Non-pigmented ciliary epithelial cell (primary cell): ENCODE measurements around the gene CDH4.

Source experiments
- DNase-seq: peaks from one replicate; pipeline ENCODE4 v3.0.0-alpha.2; 2010; ENCODE audit warnings: low read depth

The CDH4 gene

DNA sequence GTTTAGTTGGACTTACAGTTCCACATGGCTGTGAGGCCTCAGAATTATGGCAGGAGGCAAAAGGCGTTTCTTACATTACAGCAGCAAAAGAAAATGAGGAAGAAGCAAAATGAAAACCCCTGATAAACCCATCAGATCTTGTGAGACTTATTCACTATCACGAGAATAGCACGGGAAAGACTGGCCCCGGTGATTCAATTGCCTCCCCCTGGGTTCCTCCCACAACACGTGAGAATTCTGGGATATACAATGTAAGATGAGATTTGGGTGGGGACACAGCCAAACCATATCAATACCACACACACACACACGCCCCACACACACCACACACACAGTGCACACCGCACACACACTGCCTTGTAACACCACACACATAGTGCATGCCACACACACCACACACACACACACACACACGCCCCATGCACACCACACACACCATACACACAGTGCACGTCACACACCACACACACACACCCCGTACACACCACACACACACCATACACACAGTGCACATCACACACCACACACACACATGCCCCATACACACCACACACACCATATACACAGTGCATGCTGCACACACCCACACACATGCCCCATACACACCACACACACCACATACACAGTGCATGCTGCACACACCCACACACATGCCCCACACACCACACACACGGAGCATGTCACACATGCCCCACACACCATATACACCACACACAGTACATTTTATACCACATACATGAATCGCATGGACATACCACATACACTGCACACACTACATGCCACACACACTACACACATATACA is 503.1 kb downstream of the CDH4 start:
- no peak for DNase-seq

DNA sequence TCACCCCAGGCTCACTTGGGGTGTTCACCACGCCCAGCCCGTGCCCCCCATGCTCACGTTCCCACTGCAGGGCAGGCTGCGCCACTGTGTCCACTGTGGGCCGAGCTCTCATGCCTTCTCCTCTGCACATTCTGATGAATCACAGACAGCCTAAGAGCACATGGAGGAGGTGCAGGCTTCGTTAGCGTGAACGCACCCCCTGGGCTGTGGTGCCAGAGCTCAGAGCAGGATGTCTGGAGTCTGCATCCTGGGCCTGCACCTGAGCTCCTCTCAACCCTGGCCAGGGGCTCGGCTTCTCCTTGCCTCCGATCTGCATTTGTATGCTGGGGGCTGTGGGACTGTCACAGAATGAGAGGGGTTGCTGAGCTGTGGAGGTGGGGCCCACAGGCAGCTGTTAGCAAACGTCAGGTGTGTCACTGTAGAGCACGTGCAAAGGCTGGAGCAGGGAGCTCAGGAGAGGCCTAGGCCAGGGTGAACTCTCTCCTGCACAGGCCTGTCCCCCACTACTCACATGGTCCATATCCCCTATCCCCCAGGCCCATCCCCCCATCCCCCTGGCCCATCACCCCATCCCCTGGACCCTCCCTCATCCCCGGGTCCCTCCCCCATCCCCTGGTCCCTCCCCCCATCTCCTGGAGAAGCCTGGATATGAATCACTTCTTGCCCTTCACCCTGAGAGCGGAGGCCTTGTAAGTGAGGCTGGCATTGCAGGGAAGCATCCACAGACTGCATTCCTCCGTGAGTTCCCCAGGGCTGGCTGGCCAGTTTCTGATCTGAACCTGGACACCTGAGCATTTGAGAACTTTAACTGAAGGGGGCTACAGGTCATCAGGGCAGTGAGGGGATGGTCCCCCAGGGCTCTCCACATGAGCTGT is 504.1 kb downstream of the CDH4 start:
- DNase-seq: no peak

DNA sequence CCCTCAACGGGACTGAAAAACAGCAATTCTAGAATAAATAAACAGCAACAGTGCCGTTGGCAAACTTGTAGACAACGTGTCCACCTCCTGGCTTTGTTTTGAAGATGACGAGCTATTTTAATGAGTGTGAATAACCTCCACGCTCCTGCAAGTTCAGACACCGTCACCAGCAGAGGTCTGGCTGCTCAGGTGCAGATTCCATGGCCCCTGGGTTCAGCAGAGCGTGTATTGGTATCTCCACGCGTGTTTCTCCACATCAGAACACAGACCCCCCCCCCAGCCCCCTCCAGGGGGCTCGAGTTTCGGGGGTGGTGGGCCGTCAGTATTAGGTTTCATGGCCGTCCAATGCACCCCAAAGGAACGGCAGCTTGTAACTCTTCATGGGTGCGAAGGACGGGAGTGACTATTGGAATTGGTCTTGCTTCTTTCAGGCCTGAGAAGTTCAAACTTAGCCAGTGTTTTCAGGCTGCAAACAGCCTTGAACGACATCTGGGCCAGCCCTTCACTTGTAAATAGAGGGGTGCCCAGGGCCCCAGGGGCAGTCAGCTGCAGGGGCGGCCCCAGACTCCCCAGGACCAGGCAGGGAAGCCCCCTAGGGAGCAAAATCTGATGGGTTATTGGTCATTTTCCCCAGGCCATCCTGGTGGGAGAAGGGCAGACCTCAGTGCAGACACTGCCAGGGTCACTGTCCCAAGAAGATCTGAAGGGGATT is 505.1 kb downstream of the CDH4 start:
- no peak for DNase-seq

DNA sequence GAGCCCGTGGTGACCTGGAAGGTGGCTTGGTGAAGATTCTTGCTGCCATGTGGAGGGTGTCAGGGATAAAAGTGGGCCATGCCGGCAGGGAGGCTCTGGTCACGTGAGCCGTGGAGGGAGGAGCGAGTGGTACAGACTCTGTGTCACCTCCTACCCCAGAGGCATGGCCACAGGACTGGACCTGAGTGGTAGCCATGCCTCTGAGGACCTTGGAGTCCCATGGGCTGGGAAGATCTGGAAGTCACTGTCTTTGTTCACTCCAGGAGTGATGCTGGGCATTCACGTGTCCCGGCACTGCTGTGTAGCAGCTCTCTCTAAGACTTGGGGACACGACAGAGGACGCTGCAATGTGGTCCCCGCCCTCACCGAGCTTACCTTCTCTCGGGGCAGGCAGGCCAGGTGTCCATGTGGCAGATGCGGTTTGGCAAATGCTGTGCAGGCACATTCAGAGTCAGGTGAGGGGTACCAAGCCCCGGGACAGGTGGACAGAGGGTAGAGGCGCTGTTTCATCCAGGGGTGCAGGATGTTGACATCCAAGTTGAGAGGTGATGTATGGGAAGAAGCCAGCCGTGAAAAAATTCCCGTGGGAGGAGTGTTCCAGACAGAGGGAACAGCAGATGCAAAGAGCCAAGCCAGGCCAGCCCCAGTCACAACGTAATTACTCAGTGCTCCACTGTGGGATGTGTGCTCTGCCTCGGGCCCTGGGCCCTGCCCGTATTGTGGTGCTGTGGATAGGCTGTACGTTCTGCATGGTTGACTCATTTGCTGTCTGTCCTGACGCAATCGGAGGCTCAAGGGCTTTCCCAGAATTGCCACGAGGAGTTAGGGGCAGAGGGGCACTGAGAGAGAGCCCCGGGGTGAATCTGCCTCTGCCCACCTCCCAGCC is 505.9 kb downstream of the CDH4 start:
- no peak for DNase-seq

DNA sequence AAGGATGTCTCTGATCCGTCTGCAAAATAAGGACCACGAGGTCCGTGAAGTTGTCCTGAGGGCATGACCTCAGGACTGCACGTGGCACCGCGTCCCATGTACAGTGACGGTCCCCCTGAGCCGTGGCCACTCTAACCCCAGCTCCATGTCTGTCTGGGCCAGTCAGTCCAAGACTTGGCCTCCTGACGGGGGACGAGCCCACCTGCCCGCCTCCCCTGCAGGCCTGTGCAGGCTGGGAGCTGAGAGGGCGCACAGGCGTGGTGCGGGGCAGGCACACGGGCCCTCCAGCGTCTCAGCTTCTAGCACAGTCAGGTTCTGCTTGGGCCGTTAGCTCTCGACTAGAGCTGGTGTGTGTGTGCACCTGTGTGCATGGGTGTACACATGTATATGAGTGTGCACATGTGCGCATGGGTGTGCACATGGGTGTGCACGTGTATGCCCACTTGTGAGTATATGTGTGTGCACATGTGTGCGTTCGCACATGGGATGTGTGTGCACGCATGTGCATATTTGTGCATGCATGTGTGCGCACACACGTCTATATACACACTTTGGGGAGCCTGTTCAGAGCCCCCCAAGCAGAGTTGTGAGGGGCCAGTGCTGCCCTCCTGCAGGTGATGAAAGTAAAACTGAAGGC is 506.6 kb downstream of the CDH4 start:
- no peak for DNase-seq

- no peak for DNase-seq
Measured at GRCh38 chr20:61759286-61760065, 507.4 kb downstream of the CDH4 start.

DNA sequence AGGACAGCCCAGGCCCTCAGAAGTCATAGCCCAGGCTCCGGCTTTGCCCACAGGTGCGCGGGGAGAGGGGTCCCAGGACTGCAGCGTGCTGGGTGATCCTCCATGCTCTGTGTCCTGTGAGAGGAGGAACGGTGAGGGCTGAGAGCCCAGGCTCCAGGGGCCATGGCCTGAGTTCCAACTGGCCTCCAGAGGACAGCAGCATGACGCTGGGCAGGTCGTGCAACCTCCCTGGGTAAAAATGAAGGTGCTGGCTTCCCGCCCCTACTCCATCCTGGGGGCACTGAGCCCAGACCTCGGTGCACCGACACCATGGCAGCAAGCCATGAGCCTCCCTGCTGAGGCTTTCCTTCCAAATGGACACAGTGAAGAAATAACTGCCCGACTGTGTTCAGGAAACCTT is 508.3 kb downstream of the CDH4 start:
- no peak for DNase-seq

- no peak for DNase-seq
Measured at GRCh38 chr20:61760731-61761130, 508.7 kb downstream of the CDH4 start.

GRCh38 chr20:61761453-61762166 is 509.5 kb downstream of the CDH4 start:
- no peak for DNase-seq

DNA sequence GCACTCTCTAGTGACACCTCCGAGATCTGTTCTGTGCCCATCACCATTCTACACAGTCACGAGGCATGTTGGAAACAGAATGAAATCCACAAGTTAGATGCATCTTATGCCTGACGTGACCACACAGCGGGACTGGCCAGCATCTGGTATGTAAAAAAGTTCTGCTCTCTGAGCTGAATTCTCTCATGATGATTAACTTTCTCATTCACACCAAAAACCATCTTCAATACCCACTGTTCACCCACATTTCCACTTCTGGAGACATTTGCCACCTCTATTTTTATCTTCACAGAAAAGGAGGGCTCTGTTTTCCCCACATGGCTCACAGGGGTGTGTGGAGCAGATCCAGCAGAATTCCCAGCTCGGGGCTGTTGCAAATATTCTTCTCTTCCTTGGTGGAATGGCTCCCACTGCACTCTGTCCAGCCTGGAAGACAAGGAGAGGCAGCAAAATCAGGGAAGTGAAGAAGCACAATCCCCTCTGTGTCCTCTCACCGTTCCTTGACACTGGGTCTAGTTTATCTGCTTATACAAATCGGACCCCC is 510.2 kb downstream of the CDH4 start:
- no peak for DNase-seq

- DNase-seq: no peak
Measured at GRCh38 chr20:61762886-61763739, 511.1 kb downstream of the CDH4 start.

DNA sequence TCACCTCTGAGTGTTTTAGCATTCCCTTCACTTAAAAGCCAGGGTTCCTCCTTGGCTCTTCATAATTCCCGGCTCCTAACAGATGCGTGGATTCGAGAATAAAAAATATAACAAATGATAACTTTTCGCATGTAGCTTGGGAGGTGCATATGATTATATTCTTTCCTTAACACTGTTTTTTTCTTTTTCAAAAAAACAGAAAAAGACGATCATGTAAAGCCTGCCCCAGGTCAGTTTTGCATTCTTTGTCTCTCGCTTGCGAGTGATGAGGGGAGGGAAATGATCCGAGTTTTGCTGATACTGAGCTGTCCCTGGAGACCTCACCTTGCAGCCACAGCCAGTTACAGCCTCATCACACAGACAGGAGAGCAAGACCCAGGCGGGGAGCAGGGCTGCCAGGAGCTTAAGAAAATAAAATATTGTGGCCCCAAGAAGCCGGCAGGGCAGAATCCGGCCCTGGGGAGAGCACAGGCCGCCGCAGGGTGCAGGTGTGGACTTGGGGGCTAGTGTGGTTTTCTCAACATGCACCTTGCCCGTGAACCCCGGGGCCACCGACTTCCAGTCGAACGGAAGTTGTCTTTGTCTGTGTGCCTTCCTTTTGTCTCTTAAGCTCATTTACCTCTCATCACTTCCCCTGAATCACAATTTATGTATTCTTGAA is 511.8 kb downstream of the CDH4 start:
- no peak for DNase-seq

DNA sequence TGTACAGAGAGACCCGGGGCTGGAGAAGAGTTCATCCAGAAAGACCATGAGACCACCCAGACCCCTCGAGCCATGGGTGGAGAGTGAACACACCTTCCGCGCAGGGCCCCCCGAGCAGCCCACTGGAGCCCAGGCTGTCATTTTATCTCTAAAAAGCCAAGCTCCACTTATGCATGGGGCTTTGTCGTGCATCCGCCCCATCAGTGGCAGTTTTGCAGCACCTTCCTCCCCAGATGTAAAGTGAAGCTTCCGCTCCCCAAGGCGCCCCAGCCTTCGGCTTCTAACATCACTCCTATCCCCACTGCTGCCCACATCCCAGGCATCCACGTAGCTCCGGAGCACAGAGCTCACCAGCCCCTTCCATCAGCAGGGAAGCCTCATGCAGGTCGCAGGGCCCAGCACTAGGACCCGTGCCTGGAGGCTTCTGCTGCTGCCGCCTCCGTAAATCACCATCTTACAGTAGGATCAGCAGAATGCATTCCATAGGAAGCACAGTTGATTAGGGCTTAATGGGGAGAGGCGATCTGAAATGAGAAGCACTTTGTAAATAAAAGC is 512.5 kb downstream of the CDH4 start:
- DNase-seq: no peak

DNA sequence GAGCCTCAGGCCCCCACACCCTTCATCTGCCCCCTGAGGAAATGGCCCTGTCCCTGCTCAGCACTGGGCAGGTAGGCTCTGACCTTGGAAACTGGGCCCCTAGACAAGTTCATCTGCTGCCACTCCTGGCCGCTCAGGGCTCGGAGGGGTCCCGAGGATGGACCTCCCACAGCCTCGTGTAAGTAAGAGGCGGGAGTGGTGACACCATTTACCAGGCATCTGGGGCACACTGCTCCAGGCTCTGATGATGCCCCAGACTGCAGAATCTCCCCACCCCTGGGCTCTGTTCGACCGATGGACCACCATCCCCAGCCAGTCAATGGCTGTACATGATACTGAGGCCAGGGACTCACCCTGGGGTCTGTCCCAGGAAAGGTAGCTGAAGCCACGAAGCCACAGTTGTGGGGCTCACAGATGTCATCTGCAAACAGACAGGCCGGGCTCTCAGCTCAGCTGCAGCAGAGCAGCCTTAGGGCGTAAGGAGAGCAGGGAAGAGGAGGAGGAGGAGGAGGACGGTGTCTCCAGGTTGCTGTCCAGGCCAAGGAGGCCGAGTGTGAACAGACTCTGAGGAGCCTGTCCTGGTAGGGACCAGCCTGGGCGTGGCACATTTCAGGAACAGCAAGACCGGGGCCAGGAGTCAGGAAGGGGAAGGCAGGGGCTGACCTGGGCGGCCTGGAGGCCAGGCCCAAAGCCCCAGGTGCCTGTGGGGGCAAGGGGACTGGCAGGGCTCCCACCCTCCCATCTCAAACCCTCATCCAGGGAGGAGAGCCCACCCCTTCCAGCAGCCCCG is 513.2 kb downstream of the CDH4 start:
- no peak for DNase-seq

- no peak for DNase-seq
Measured at GRCh38 chr20:61765871-61766654, 514.0 kb downstream of the CDH4 start.
